ENCODE data around the gene FOXE3. TPM values are rescaled to one million over a fixed set of nuclear protein-coding genes. Genes with fewer than 3 reads are reported as not detected.

The FOXE3 gene
- total RNA-seq, 4 donors from 2014 or later, result not detected

DNA sequence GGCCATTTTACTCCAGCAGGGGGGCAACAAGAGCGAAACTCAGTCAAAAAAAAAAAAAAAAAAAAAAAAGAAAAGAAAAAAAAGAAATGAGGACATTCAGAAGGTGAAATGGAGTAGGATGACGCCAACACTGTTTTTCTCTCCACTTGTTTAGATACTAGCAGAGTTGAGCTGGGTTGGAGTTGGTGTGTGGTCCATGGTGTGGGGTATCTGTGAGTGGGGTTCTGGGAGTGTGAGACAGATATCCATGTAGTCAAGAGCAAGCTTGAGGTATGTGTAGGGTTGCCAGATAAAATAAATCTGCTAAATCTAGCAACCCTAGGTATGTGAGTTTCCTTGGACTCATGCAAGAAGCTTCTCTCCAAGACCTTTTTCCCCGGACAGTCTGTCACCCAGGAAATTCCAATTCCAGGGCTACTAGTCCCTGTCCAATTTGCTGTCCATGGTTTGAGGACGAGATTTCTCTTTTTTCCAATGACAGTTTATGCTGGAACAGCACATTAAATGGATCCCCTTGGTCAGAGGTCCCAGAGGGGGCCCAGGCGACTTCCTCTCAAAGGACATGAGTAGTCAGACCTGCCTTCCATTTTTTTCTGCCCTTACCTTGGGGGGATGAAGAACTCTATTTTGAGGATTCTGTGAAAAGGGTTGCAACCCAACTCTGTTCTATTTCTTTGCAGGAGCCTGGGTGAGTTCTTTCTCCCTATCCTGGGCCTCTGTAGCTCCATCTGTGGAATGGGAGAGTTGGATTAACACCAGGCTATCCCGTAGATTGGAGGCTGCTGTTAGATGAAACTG is 19.6 kb downstream of the FOXE3 start:
- H3K9me3 ChIP-seq, result no peaks in the 10 kb centered on the region
- peaks cover 8 to 17% of the 10 kb centered on the region in 2 donors for H3K4me1 ChIP-seq
- no peak overlapping the region for H3K4me3 ChIP-seq
- in situ Hi-C loops (cut with MboI; ENCODE audit: low sequenced_read_pairs in 4 of 4) (loop anchor here in 1 of 4 donors (25.0 kb wide), 2 partner anchors 248 to 277 kb away; partner anchors contain the start of gene PDZK1IP1), intact Hi-C loops (cut with DNase I; ENCODE audit: low total_unique reads) (loop anchor here (2.0 kb wide), 1 partner anchor 275 kb away; no protein-coding TSS in a partner anchor)
- TF ChIP-seq POLR2A (IDR thresholded peaks at IDR 0.05), result no peak
- no peak for TF ChIP-seq CTCF (IDR thresholded peaks at IDR 0.05 in 4 of 5, conservative IDR thresholded peaks at IDR 0.05 in 1 of 5)
- no peak for ATAC-seq
- peaks cover 70 to 87% (median 79%) of the 10 kb centered on the region in 3 donors for H3K27me3 ChIP-seq
- no peaks in the 10 kb centered on the region for H3K36me3 ChIP-seq
- no peak for DNase-seq
- H3K27ac ChIP-seq, result no peak overlapping the region

DNA sequence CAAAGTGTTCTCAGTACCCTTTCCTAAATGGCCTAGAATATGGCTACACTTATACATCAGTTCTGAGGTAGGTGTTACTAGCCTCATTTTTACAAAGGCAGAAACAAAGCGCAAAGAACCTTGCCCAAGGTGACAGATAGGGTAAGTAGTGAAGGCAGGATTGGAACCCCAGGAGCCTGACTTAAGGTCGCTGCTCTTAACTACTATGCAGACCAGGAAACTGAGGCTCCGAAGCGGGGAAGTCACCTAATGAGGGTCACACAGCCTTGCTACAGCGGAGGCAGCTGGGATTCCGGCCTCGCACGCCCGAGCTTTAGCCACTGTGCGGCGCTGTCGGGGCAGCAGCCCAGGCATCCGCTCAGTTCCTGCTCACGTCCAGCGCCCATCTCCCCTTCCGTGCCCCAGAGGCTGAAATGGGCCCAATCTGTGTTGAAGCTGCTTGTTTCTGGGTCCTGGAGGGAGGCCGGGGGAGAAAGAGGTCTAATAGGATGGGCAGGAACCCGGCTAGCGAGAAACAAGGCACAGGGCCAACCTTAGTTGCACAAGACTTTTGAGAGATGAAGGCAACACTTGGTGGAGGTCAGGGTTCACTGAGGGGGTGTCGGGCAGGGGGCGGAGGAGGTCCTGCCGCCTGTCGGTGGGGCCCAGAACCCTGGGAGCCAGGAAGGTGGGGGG is 20.4 kb downstream of the FOXE3 start:
- H3K9me3 ChIP-seq, result no peaks in the 10 kb centered on the region
- TF ChIP-seq CTCF (IDR thresholded peaks at IDR 0.05 in 4 of 5, conservative IDR thresholded peaks at IDR 0.05 in 1 of 5) (peak; percentile 32 to 77 (median 64)), POLR2A (IDR thresholded peaks at IDR 0.05) (no peak)
- DNase-seq (peak in 1 of 2 donors; percentile 38), ATAC-seq (no peak)
- H3K4me1 ChIP-seq, result peaks cover 8 to 17% of the 10 kb centered on the region in 2 donors
- H3K4me3 ChIP-seq, result peak overlapping the region; percentile 71 to 95 (median 74)
- peak overlapping the region; percentile 69 to 78 (median 72) for H3K27ac ChIP-seq
- in situ Hi-C loops (cut with MboI; ENCODE audit: low sequenced_read_pairs in 4 of 4) (loop anchor here in 1 of 4 donors (25.0 kb wide), 2 partner anchors 249 to 276 kb away; partner anchors contain the start of gene PDZK1IP1), intact Hi-C loops (cut with DNase I; ENCODE audit: low total_unique reads) (loop anchor here (2.0 kb wide), 1 partner anchor 274 kb away; no protein-coding TSS in a partner anchor)
- H3K27me3 ChIP-seq, result peaks cover 66 to 86% (median 77%) of the 10 kb centered on the region in 3 donors
- H3K36me3 ChIP-seq, result no peaks in the 10 kb centered on the region

GRCh38 chr1:47436979-47437446 is 20.9 kb downstream of the FOXE3 start:
- ATAC-seq (peak in 1 of 2 donors; percentile 9), DNase-seq (no peak)
- TF ChIP-seq CTCF (IDR thresholded peaks at IDR 0.05 in 4 of 5, conservative IDR thresholded peaks at IDR 0.05 in 1 of 5), result no peak
- Histone ChIP-seq H3K9me3 (no peaks in the 10 kb centered on the region), H3K36me3 (no peaks in the 10 kb centered on the region), H3K27ac (peak overlapping the region; percentile 69 to 78 (median 72)), H3K27me3 (peaks cover 65 to 85% (median 77%) of the 10 kb centered on the region in 3 donors), H3K4me3 (peak overlapping the region; percentile 71 to 95 (median 74)), H3K4me1 (peaks cover 8 to 17% of the 10 kb centered on the region in 2 donors)
- intact Hi-C loops (cut with DNase I; ENCODE audit: low total_unique reads) (loop anchor here (2.0 kb wide), 1 partner anchor 274 kb away; no protein-coding TSS in a partner anchor), in situ Hi-C loops (cut with MboI; ENCODE audit: low sequenced_read_pairs in 4 of 4) (loop anchor here in 1 of 4 donors (25.0 kb wide), 2 partner anchors 250 to 275 kb away; partner anchors contain the start of gene PDZK1IP1)

DNA sequence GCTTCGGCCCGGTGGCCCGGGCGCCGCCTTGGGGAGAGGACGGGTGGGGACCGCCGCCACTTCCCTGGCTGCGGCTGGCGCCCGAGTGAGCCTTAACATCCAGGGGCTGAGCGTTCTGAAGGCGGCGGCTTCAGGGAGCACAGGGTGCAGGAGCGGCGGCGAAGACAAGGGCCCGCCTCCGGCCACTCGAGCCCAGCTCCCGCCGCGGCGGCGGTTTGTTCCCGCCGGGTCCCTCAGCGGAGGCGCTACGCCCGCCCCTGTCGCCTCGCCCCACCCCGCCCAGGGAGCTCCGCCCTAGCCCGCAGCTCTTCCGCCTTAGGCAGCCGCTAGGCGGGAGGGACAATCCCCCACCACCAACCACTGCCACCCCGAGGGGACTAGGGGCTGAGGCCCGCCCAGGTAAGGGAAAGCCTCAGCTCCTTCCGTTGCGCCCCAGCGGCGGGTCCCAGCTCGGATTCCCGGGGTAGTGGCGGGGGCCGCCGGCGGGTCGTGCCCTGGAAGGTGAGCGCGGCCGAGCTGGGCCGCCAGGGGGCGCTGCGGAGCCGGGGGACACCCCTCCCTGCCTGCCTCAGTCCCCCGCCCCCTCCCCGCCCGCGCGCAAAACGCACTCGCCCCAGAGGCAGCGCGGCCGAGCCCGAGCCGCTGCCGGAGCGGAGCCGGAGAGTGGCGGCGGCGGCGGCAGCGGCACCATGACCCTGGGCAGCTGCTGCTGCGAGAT is 21.5 kb downstream of the FOXE3 start, which contains the start of gene FOXD2:
Gene FOXD2 (plus strand): TSS at position 598 of the 718 bp plus-strand sequence. CDS start 92 bp downstream, at position 690.
- Histone ChIP-seq H3K4me3 (peak within 1 kb of the TSS; percentile 71 to 95 (median 74)), H3K27me3 (peaks cover 59 to 81% (median 78%) of the 10 kb centered on the region in 3 donors), H3K27ac (peak within 1 kb of the TSS; percentile 69 to 78 (median 72)), H3K36me3 (no peaks in the 10 kb centered on the region), H3K9me3 (no peaks in the 10 kb centered on the region), H3K4me1 (peaks cover 8 to 17% of the 10 kb centered on the region in 2 donors)
- in situ Hi-C loops (cut with MboI; ENCODE audit: low sequenced_read_pairs in 4 of 4), result loop anchor here in 1 of 4 donors (25.0 kb wide), 2 partner anchors 250 to 275 kb away; partner anchors contain the start of gene PDZK1IP1
- DNase-seq (peak; percentile 57 to 66), ATAC-seq (peak; percentile 89 to 93)
- intact Hi-C loops (cut with DNase I; ENCODE audit: low total_unique reads), result loop anchor here (2.0 kb wide), 1 partner anchor 273 kb away; no protein-coding TSS in a partner anchor
- TF ChIP-seq POLR2A (IDR thresholded peaks at IDR 0.05) (peak; percentile 48 to 52), CTCF (IDR thresholded peaks at IDR 0.05 in 4 of 5, conservative IDR thresholded peaks at IDR 0.05 in 1 of 5) (peak; percentile 83 to 99 (median 97))

All from gastrocnemius medialis (tissue), 4 donors.